ENCODE measurements around the gene CDH4. TPM values are rescaled to one million over a fixed set of nuclear protein-coding genes. Genes with fewer than 3 reads are reported as not detected.

Gene CDH4
- total and polyA plus RNA-seq, 2 of the 13 experiments (the other 11 are each of a cell fraction or from before 2014, with no cell fraction given): not detected

DNA sequence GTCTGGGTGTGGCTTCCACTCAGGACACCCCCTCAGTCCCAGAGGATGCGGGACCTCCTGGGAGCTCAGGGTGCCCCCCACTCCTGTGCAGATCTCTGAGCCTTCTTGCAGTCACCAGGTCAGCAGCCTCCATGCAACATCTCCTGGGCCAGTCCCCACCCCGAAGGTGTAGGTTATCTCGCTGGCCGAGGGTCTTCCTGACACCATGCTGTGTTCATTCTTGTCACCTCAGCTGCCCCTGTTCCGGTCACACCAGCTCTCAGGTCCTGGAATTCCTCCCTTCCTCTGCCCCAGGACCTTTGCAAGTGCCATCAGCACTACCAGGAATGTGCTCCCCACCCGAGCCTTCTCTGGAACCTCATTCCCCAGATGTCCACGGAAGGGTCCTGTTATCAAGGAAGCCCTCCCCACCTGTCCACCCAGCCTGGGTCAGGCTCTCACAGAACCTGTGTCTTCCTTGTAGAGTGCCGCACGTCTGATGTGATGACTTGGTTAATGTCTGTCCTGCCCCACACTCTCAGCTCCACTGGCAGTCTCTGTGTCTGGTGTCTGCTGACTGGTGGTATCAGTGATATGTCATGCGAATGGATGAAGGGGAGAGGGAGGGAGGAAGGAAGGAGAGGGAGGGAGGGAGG is 484.1 kb downstream of the CDH4 start:
- Histone ChIP-seq H3K79me2 (ENCODE audit: insufficient read depth, low read length) (no peaks in the 10 kb centered on the region), H3K27me3 (ENCODE audit: control insufficient read depth in 1 of 2, insufficient read depth in 2 of 2, low read length in 2 of 2) (peaks cover 48 to 95% of the 10 kb centered on the region in 2 experiments), H3K4me3 (replicated peaks in 1 of 3; ENCODE audit: insufficient read depth in 1 of 3, low read depth in 2 of 3, low read length in 3 of 3) (no peak overlapping the region), H2AFZ (ENCODE audit: low read length) (no peak overlapping the region), H3K4me1 (ENCODE audit: insufficient read depth, low read length) (peaks cover 5% of the 10 kb centered on the region; the same call in 1 of the 2 replicates), H3K4me2 (ENCODE audit: low read depth, low read length) (no peak overlapping the region), H3K36me3 (replicated peaks in 1 of 2; ENCODE audit: control insufficient read depth in 1 of 2, insufficient read depth in 2 of 2, low read length in 2 of 2) (no peaks in the 10 kb centered on the region), H3K9ac (ENCODE audit: insufficient read depth, low read depth, low read length) (no peak overlapping the region), H4K20me1 (ENCODE audit: insufficient read depth, low read length) (peaks cover 3% of the 10 kb centered on the region; the same call in 1 of the 2 replicates), H3K27ac (ENCODE audit: extremely low read length, insufficient read depth, low read length) (no peak overlapping the region), H3K9me3 (ENCODE audit: low read length) (no peaks in the 10 kb centered on the region)
- CTCF ChIA-PET (ENCODE audit: low intra/inter-chr PET ratio, low total read pairs): no interaction called here
- WGBS (ENCODE audit: low lambda C conversion rate): 10% methylated on average over 9 of the region's 10 CpGs
- ATAC-seq: no peak
- intact Hi-C loops (cut with micrococcal nuclease; ENCODE audit: unreplicated experiment): no loop called here
- DNase-seq (ENCODE audit: low spot score): no peak
- BruUV-seq (replicated peaks): no TSS peak
- in situ Hi-C loops (cut with HindIII; ENCODE audit: extremely low pct_ligation_motif_present, low pct_unique_long_range_greater_than_20kb): no loop called here
- POLR2A ChIA-PET: no interaction called here
- FAIRE-seq: no peak
- TF ChIP-seq ZNF879 (CRISPR knock-in tag; IDR thresholded peaks at IDR 0.05): no peak
- no peak for TF ChIP-seq ZNF782 (CRISPR knock-in tag; IDR thresholded peaks at IDR 0.05; ENCODE audit: borderline replicate concordance)
- no peak for TF ChIP-seq SMAD9 (CRISPR knock-in tag; IDR thresholded peaks at IDR 0.05)
- TF ChIP-seq ATAD3A (CRISPR knock-in tag; IDR thresholded peaks at IDR 0.05): no peak
- no peak for TF ChIP-seq RAD21 (CRISPR knock-in tag; IDR thresholded peaks at IDR 0.05)
- no peak for TF ChIP-seq ZNF275 (CRISPR knock-in tag; IDR thresholded peaks at IDR 0.05; ENCODE audit: borderline replicate concordance)
- TF ChIP-seq FOSL2 (CRISPR knock-in tag; IDR thresholded peaks at IDR 0.05): no peak
- no peak for TF ChIP-seq ZNF720 (CRISPR knock-in tag; IDR thresholded peaks at IDR 0.05)
- TF ChIP-seq ZNF615 (CRISPR knock-in tag; IDR thresholded peaks at IDR 0.05; ENCODE audit: borderline replicate concordance): no peak
- TF ChIP-seq SNAPC4 (CRISPR knock-in tag; IDR thresholded peaks at IDR 0.05): no peak
- no peak for TF ChIP-seq ELK4 (CRISPR knock-in tag; IDR thresholded peaks at IDR 0.05; ENCODE audit: borderline replicate concordance)
- no peak for TF ChIP-seq ZFP41 (CRISPR knock-in tag; IDR thresholded peaks at IDR 0.05; ENCODE audit: borderline replicate concordance)
- TF ChIP-seq, protein P1, sequence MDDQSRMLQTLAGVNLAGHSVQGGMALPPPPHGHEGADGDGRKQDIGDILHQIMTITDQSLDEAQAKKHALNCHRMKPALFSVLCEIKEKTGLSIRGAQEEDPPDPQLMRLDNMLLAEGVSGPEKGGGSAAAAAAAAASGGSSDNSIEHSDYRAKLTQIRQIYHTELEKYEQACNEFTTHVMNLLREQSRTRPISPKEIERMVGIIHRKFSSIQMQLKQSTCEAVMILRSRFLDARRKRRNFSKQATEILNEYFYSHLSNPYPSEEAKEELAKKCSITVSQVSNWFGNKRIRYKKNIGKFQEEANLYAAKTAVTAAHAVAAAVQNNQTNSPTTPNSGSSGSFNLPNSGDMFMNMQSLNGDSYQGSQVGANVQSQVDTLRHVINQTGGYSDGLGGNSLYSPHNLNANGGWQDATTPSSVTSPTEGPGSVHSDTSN (CRISPR knock-in tag; IDR thresholded peaks at IDR 0.05; ENCODE audit: borderline replicate concordance): no peak
- no peak for TF ChIP-seq ZNF335 (CRISPR knock-in tag; IDR thresholded peaks at IDR 0.05)
- TF ChIP-seq TCF7 (IDR thresholded peaks at IDR 0.05; ENCODE audit: low read depth): no peak

Measured in HepG2 (cell line).